ENCODE measurements around the gene TUBB2B. TPM values are rescaled to one million over a fixed set of nuclear protein-coding genes. Genes with fewer than 3 reads are reported as not detected.

Gene TUBB2B
- total RNA-seq, 1 donor from 2014 or later, result 6.9 TPM

DNA sequence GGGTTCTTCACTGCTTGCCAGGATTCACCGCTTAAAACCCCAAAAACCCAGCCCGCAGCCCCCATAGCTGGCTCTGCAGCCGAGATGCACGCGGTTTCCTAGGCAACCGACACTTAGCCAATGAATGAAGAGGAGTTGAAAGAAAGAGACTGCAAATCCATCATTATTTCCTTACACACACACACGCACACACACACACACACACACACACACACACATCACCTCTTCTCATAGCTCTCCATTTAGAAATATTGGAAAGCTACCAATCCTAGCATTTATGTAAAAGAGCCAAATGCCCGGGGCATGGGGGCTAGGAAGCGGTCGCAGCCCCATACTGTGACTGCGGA is 3.4 kb upstream of the TUBB2B start:
- Histone ChIP-seq H3K27ac (peak overlapping the region; percentile 70), H3K36me3 (no peaks in the 10 kb centered on the region), H3K9me3 (no peaks in the 10 kb centered on the region), H3K4me3 (peak overlapping the region; percentile 55 to 58), H3K4me1 (peaks cover 61% of the 10 kb centered on the region), H3K27me3 (no peaks in the 10 kb centered on the region)
- intact Hi-C loops (cut with DNase I), result no loop called here
- DNase-seq (ENCODE audit: extremely low spot score in 2 of 2), result no peak
- TF ChIP-seq POLR2AphosphoS5 (IDR thresholded peaks at IDR 0.05; ENCODE audit: insufficient read depth in 1 of 2, low read depth in 1 of 2), result no peak
- no peak for TF ChIP-seq POLR2A (IDR thresholded peaks at IDR 0.05)
- TF ChIP-seq, protein P1, sequence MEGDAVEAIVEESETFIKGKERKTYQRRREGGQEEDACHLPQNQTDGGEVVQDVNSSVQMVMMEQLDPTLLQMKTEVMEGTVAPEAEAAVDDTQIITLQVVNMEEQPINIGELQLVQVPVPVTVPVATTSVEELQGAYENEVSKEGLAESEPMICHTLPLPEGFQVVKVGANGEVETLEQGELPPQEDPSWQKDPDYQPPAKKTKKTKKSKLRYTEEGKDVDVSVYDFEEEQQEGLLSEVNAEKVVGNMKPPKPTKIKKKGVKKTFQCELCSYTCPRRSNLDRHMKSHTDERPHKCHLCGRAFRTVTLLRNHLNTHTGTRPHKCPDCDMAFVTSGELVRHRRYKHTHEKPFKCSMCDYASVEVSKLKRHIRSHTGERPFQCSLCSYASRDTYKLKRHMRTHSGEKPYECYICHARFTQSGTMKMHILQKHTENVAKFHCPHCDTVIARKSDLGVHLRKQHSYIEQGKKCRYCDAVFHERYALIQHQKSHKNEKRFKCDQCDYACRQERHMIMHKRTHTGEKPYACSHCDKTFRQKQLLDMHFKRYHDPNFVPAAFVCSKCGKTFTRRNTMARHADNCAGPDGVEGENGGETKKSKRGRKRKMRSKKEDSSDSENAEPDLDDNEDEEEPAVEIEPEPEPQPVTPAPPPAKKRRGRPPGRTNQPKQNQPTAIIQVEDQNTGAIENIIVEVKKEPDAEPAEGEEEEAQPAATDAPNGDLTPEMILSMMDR (IDR thresholded peaks at IDR 0.05), result no peak

DNA sequence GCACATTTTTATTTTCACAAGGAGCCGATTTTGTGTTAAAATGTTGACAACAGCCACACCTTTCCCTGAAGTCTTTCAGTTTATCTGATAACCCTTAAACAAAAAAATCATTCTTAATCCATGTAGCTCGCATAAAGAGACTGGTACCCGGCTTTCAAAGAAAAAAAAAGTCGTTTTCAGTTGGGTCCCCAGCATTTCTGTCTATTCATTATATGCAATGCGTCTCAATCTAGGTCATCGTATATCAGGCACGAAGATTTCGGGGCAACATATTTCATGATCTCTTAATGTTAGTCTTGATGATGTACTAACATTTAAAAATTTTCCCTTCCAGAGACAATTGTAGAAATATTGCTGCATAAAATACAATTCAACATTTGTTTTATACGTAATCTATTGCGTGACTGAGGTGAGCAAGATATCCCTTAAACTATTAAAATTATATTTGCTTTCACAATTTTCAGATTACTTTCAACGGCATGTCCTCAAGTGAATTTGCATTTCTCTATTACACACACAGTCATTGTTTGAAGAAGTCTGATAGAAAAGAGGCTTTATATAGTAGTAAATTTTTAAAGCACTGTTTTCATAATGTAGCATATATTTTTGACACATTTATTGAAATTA is 2.9 kb upstream of the TUBB2B start:
- no peak for DNase-seq (ENCODE audit: extremely low spot score in 2 of 2)
- Histone ChIP-seq H3K27ac (peak overlapping the region; percentile 70), H3K27me3 (no peaks in the 10 kb centered on the region), H3K36me3 (no peaks in the 10 kb centered on the region), H3K4me1 (peaks cover 61% of the 10 kb centered on the region), H3K4me3 (peak overlapping the region; percentile 55 to 58), H3K9me3 (no peaks in the 10 kb centered on the region)
- TF ChIP-seq POLR2AphosphoS5 (IDR thresholded peaks at IDR 0.05; ENCODE audit: insufficient read depth in 1 of 2, low read depth in 1 of 2) (no peak), POLR2A (IDR thresholded peaks at IDR 0.05) (no peak)
- TF ChIP-seq, protein P1 (IDR thresholded peaks at IDR 0.05), result no peak
- intact Hi-C loops (cut with DNase I), result no loop called here

DNA sequence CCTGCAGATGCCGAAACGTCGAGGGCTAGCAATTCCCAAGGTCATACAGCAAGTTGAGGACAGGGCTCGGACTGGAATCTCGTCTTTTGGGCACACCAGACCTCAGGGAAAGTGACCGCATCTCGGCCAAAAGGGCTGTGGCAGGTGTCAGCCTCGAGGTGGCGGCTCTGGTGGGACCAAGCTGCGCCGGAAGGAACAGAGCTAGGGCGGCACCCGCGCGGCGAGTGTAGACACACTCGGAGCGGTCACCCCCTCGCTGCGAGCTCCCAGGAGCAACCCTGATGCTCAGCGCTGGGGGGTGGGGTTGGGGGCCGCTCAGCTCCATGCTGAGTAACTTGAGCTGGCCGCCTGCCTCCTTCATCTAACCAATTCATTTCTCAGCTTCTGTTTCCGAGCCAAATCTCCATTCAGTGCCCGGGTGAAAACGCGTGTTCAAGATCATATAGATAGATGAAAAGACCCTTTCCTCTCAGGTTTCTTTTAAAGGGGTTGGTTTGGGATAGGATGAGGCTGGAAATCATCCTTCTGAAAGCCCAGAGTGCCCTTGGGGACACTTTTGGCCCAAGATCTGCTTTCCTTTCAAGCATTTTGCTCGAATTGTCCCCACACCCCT is 2.2 kb upstream of the TUBB2B start:
- intact Hi-C loops (cut with DNase I), result loop anchor here (5.0 kb wide), 1 partner anchor 987 kb away; no protein-coding TSS in a partner anchor
- no peak for DNase-seq (ENCODE audit: extremely low spot score in 2 of 2)
- Histone ChIP-seq H3K4me1 (peaks cover 61% of the 10 kb centered on the region), H3K27ac (no peak overlapping the region), H3K36me3 (no peaks in the 10 kb centered on the region), H3K9me3 (no peaks in the 10 kb centered on the region), H3K27me3 (no peaks in the 10 kb centered on the region), H3K4me3 (peak overlapping the region in 1 of 2 donors; percentile 48)
- no peak for TF ChIP-seq POLR2AphosphoS5 (IDR thresholded peaks at IDR 0.05; ENCODE audit: insufficient read depth in 1 of 2, low read depth in 1 of 2)
- no peak for TF ChIP-seq POLR2A (IDR thresholded peaks at IDR 0.05)
- TF ChIP-seq, protein P1 (IDR thresholded peaks at IDR 0.05), result no peak

DNA sequence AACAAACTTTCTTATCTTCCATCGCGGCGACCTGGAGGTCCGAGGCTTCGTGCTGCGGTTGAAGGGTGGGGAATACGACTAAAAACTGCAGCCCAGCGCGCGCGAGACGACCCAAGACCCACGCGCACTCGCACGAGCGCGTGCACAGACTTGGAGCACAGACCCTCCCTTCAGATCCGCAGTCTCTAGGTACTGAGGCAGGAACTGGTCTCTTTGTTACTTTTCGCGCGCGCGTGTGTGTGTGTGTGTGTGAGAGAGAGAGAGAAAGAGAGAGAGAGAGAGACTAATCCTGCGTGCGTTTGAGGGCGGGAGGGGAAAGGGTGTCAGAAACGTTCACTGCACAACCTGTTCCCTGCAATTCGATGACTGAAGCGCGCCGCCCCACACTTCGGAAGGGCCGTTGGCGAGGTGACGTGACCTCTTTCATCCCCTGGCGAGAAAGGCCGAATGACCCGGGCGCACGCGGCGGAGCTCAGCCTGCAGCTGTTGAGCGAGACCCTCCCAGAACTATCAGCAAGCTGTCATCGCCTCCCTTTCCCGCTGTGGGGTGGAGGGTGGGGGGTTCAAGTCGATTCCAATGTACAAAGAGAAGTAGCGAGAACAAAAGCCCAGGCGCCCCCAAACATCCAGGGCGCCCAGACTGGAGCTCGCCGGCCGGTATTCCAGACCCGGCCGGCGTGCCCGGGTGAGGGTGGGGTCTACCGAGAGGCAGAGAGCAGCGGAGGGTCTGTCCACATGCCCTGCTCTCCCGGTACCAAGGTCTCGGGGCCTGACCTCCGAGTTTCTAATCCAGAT is 1.5 kb upstream of the TUBB2B start:
- H3K36me3 ChIP-seq, result no peaks in the 10 kb centered on the region
- no peak for DNase-seq (ENCODE audit: extremely low spot score in 2 of 2)
- no peak overlapping the region for H3K27ac ChIP-seq
- intact Hi-C loops (cut with DNase I), result loop anchor here (5.0 kb wide), 1 partner anchor 987 kb away; no protein-coding TSS in a partner anchor
- peak overlapping the region; percentile 48 to 52 for H3K4me3 ChIP-seq
- H3K4me1 ChIP-seq, result peaks cover 61% of the 10 kb centered on the region
- no peak for TF ChIP-seq POLR2AphosphoS5 (IDR thresholded peaks at IDR 0.05; ENCODE audit: insufficient read depth in 1 of 2, low read depth in 1 of 2)
- TF ChIP-seq POLR2A (IDR thresholded peaks at IDR 0.05), result no peak
- TF ChIP-seq, protein P1 (IDR thresholded peaks at IDR 0.05), result no peak
- H3K27me3 ChIP-seq, result no peaks in the 10 kb centered on the region
- no peaks in the 10 kb centered on the region for H3K9me3 ChIP-seq

Measured in vagina (tissue), 2 donors.